HG03025 (cell line): Measurements from ENCODE around the gene MRNIP.

Experiments
- ATAC-seq: cut with Tn5 transposase; IDR thresholded peaks from one replicate; pipeline ENCODE4 v1.9.1; 2021; ENCODE audit warnings: mild to moderate bottlenecking, moderate library complexity; ENCODE audit not compliant: unreplicated experiment, low FRiP score

Gene MRNIP

GRCh38 chr5:179806250-179807048 is 52.2 kb downstream of the MRNIP start, which contains the start of gene MGAT4B:
Gene MGAT4B (minus strand): TSS chr5:179806866. CDS start chr5:179806583, 283 bp downstream.
- ATAC-seq: peak; percentile 65

GRCh38 chr5:179805529-179806249 is 52.9 kb downstream of the MRNIP start:
- peak; percentile 20 for ATAC-seq

GRCh38 chr5:179805070-179805528 is 53.5 kb downstream of the MRNIP start:
- ATAC-seq: no peak

GRCh38 chr5:179804555-179804947 is 54.1 kb downstream of the MRNIP start:
- ATAC-seq: no peak

GRCh38 chr5:179803651-179804554 is 54.7 kb downstream of the MRNIP start:
- no peak for ATAC-seq

- ATAC-seq: no peak
Observed at GRCh38 chr5:179802950-179803562, 55.6 kb downstream of the MRNIP start.

- ATAC-seq: no peak
Observed at GRCh38 chr5:179802207-179802883, 56.3 kb downstream of the MRNIP start.

- no peak for ATAC-seq
Observed at GRCh38 chr5:179801304-179802206, 57.1 kb downstream of the MRNIP start.

- ATAC-seq: no peak
Observed at GRCh38 chr5:179800696-179801201, 57.9 kb downstream of the MRNIP start.

- no peak for ATAC-seq
Observed at GRCh38 chr5:179800071-179800695, 58.4 kb downstream of the MRNIP start.

GRCh38 chr5:179799644-179799973 is 59.0 kb downstream of the MRNIP start:
- no peak for ATAC-seq

GRCh38 chr5:179798771-179799643 is 59.6 kb downstream of the MRNIP start:
- no peak for ATAC-seq

- ATAC-seq: no peak
Observed at GRCh38 chr5:179798144-179798770, 60.4 kb downstream of the MRNIP start.

- ATAC-seq: no peak
Observed at GRCh38 chr5:179797741-179798140, 60.9 kb downstream of the MRNIP start.

GRCh38 chr5:179796877-179797608 is 61.6 kb downstream of the MRNIP start:
- ATAC-seq: no peak
